HFFc6 (cell line): ENCODE measurements around the gene GHRHR. TPM values are rescaled to one million over a fixed set of nuclear protein-coding genes. Genes with fewer than 3 reads are reported as not detected.

Experiments
- DNase-seq: peaks from one replicate; pipeline ENCODE4 v3.0.0-alpha.2; 2018
- H3K27ac Mint-ChIP-seq: 2 replicates; pipeline ENCODE4 v1.8.0; 2020; ENCODE audit warnings: mild to moderate bottlenecking, mixed read lengths
- H3K27me3 Mint-ChIP-seq: 2 replicates; pipeline ENCODE4 v1.8.0; 2021; ENCODE audit warnings: mild to moderate bottlenecking, moderate library complexity, mixed read lengths; ENCODE audit not compliant: insufficient read depth
- H3K36me3 Mint-ChIP-seq: 2 replicates; pipeline ENCODE4 v1.8.0; 2021; ENCODE audit warnings: low read depth, mixed read lengths
- H3K4me1 Mint-ChIP-seq: 2 replicates; pipeline ENCODE4 v1.8.0; 2020; ENCODE audit warnings: low read depth, mixed read lengths
- H3K4me3 Mint-ChIP-seq: 2 replicates; pipeline ENCODE4 v1.8.0; 2020; ENCODE audit warnings: mild to moderate bottlenecking, moderate library complexity, mixed read lengths
- H3K9me3 Mint-ChIP-seq: 2 replicates; pipeline ENCODE4 v1.8.0; 2020; ENCODE audit warnings: mild to moderate bottlenecking, mixed read lengths
- total RNA-seq, 6 experiments: library from RNA; stranded (reverse); fragmentation: NEBNext Ultra II Directional; extraction: Animal tissue kit (Norgen Biotek cat#: 25700); gene quantifications; 2 replicates in 1 of 6; 3 replicates in 5 of 6; pipeline ENCODE4 v1.2.3, GENCODE V29; 2021
- TF ChIP-seq, protein P1 (sequence below): fragments of 200-600 bp; sonication (generic); IDR thresholded peaks from 2 replicates; pipeline ENCODE4 v1.5.0; 2021; ENCODE audit warnings: antibody characterized with exemption, mild to moderate bottlenecking

Gene GHRHR
- total RNA-seq, 6 experiments from 2014 or later, result not detected

DNA sequence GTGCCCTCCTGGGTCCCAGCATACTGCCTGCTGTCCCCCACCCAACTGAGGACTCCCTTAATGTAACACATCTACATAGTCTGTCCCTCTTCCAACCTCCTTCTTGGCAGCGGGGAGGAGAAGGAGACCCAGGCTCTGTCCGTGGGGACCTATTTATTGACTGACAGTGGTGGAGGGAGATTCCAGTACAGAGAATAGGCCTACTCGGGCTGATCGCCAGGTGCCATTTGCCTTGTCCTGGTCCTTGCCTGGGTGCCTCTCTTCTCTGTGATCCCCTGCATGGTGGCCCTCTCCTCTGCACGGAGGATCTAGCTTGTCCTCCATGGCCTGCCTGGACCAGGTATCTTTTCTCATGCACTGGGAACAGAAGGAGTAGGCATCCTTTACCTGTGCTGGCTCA lies 17.0 kb downstream of the GHRHR start:
- TF ChIP-seq, protein P1, sequence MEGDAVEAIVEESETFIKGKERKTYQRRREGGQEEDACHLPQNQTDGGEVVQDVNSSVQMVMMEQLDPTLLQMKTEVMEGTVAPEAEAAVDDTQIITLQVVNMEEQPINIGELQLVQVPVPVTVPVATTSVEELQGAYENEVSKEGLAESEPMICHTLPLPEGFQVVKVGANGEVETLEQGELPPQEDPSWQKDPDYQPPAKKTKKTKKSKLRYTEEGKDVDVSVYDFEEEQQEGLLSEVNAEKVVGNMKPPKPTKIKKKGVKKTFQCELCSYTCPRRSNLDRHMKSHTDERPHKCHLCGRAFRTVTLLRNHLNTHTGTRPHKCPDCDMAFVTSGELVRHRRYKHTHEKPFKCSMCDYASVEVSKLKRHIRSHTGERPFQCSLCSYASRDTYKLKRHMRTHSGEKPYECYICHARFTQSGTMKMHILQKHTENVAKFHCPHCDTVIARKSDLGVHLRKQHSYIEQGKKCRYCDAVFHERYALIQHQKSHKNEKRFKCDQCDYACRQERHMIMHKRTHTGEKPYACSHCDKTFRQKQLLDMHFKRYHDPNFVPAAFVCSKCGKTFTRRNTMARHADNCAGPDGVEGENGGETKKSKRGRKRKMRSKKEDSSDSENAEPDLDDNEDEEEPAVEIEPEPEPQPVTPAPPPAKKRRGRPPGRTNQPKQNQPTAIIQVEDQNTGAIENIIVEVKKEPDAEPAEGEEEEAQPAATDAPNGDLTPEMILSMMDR, result no peak
- Mint-ChIP-seq H3K27ac (no peak overlapping the region), H3K27me3 (peaks cover 19% of the 10 kb centered on the region), H3K4me1 (peaks cover 4% of the 10 kb centered on the region; the same call in 1 of the 2 replicates), H3K9me3 (no peaks in the 10 kb centered on the region), H3K36me3 (no peaks in the 10 kb centered on the region), H3K4me3 (no peak overlapping the region)
- no peak for DNase-seq

DNA sequence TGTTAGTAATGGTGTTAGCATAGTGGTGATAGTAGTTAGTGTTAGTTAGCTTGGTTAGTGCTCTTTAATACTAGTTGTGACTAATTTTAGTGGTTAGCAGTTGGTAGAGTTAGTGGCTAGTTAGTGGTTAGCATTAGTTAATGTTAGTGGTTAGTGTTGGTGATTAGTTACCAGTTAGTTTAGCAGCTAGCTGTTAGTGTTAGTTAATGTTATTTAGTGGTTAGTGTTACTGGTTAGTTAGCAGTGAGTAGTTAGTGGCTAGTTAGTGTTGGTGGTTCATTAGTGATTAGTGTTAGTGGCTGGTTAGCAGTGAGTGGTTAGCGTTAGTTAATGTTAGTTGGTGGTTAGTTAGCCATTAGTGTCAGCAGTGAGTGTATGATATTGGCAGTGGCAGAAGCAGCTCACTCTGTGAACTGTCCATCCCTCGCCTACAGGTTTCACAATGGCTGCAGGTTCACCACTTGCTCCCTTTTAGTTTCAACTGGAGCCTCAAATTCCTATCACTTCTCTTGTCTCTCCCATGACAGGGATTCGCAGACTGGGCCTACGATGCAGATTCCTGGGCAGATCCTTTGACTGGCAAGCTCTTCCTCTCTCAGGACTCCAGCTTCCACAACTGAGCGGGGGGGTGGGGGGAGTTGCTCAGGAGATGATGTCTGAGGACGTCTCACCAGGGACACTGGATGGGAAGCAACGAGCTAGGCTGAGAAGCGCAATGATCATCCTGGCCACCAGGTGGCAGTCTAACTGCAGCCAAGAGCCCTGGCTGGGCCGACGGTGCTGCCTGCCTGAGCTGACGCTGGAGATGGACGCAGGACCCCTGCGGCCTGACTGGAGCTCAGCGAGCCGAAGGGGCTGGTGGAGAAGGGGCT lies 19.5 kb downstream of the GHRHR start:
- H3K4me3 Mint-ChIP-seq, result no peak overlapping the region
- H3K36me3 Mint-ChIP-seq, result no peaks in the 10 kb centered on the region
- no peak overlapping the region for H3K27ac Mint-ChIP-seq
- peak; percentile 55 for DNase-seq
- TF ChIP-seq, protein P1, result peak; percentile 97
- H3K27me3 Mint-ChIP-seq, result peaks cover 26% of the 10 kb centered on the region
- peaks cover 4% of the 10 kb centered on the region; the same call in 1 of the 2 replicates for H3K4me1 Mint-ChIP-seq
- no peaks in the 10 kb centered on the region for H3K9me3 Mint-ChIP-seq

DNA sequence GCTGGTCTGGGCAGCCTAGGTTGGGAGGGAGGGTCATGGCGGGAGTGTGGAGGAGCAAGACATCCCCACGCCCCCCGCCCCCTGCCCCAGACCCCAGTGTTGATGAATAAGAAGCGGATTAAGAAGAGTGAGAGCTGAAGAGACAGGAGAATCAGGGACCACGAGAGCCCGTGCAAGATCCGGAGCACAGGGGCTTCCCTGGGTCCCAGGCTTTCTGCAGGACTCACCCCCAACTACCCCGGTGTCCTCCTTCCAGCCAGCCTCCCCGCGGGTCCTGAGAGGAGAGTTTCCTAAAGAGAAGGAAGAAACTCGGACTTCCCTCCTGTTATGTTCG lies 20.1 kb downstream of the GHRHR start:
- Mint-ChIP-seq H3K27me3 (peaks cover 27% of the 10 kb centered on the region), H3K4me3 (no peak overlapping the region), H3K36me3 (no peaks in the 10 kb centered on the region), H3K27ac (no peak overlapping the region), H3K4me1 (peaks cover 4% of the 10 kb centered on the region; the same call in 1 of the 2 replicates), H3K9me3 (no peaks in the 10 kb centered on the region)
- TF ChIP-seq, protein P1, result peak; percentile 48
- DNase-seq, result no peak

DNA sequence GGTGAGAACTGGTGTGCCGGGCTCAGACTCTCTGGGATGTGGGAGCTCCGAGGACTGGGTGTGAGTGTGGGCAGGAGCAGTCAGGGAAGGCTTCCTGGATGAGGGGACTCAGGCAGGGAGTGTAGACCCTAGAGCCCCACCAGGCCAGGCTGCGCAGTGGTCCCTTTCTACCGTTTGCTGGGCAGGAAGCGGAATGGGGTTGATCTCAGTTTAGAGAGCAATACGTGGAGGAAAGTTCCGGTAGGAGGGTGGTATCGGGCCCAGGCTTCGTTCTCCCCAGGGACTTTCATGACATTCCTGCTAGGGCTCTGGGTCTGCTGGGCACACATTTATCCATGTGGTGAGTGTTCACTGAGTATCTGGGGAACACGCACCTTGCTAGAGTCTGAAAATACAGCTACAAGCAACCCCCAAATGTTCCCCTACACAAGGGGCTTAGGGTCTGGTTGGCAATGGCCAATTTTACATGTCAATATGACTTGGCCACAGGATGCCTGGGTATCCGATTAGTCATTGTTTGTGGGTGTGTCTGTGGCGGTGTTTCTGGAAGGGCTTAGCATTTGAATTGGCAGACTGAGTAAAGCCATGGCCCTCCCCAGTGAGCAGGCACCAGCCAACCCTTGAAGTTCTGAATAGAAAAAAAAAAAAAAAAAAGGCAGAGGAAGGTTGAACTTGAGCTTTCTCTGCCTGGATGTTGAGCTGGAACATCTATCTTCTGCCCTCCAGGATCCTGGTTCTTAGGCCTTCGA lies 20.8 kb downstream of the GHRHR start:
- TF ChIP-seq, protein P1, result no peak
- Mint-ChIP-seq H3K27me3 (peaks cover 21% of the 10 kb centered on the region), H3K4me3 (no peak overlapping the region), H3K9me3 (no peaks in the 10 kb centered on the region), H3K4me1 (peaks cover 4% of the 10 kb centered on the region; the same call in 1 of the 2 replicates), H3K27ac (no peak overlapping the region), H3K36me3 (no peaks in the 10 kb centered on the region)
- peak; percentile 41 for DNase-seq

DNA sequence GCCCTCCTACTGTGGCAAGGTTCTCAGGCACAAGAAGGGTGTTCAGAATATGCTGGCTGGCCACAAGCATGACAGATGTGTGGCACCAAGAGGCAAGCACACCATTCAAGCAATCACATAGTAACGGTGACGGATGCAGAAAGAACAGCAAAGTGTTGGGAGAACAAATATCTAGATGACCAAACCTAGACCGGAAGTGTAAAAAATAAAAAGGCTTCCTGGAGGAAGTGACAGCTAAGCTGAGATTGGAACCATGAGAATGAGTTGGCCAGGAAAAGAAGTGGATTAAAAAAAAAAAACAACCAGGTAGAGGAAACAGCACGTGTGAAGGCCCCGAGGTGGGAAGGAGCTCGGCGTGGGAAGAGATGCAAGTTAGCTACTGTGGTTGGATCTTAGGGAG lies 22.0 kb downstream of the GHRHR start:
- Mint-ChIP-seq H3K27me3 (peaks cover 21% of the 10 kb centered on the region), H3K4me3 (no peak overlapping the region), H3K36me3 (no peaks in the 10 kb centered on the region), H3K9me3 (no peaks in the 10 kb centered on the region), H3K27ac (no peak overlapping the region), H3K4me1 (peaks cover 4% of the 10 kb centered on the region; the same call in 1 of the 2 replicates)
- DNase-seq, result no peak
- TF ChIP-seq, protein P1, result no peak
